ENCODE measurements around the gene PCDHA10. TPM values are rescaled to one million over a fixed set of nuclear protein-coding genes. Genes with fewer than 3 reads are reported as not detected.

Gene PCDHA10
- total RNA-seq, 1 experiment from 2014 or later: 0.05 TPM

DNA sequence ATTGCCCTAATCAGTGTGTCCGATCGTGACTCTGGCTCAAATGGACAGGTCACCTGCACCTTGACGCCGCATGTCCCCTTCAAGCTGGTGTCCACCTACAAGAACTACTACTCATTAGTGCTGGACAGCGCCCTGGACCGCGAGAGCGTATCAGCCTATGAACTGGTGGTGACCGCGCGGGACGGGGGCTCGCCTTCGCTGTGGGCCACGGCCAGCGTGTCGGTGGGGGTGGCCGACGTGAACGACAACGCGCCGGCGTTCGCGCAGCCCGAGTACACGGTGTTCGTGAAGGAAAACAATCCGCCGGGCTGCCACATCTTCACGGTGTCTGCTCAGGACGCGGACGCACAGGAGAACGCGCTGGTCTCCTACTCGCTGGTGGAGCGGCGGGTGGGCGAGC is 27.7 kb downstream of the PCDHA10 start:
- no peak for DNase-seq (ENCODE audit: extremely low read depth, low read depth)

DNA sequence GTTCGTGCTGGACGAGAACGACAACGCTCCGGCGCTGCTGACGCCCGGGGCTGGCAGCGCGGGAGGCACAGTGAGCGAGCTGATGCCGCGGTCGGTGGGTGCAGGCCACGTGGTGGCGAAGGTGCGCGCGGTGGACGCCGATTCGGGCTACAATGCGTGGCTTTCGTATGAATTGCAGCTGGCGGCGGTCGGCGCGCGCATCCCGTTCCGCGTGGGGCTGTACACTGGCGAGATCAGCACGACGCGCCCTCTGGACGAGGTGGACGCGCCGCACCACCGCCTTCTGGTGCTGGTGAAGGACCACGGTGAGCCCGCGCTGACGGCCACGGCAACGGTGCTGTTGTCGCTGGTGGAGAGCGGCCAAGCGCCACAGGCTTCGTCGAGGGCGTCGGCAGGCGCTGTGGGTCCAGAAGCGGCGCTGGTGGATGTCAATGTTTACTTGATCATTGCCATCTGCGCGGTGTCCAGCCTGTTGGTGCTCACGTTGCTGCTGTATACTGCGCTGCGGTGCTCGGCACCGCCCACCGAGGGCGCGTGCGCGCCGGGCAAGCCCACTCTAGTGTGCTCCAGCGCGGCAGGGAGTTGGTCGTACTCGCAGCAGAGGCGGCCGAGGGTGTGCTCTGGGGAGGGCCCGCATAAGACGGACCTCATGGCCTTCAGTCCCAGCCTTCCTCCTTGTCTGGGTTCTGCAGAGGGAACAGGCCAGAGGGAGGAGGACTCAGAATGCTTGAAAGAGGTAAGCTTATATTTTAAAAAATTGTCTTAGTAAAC is 28.4 kb downstream of the PCDHA10 start:
- DNase-seq (ENCODE audit: extremely low read depth, low read depth): no peak

DNA sequence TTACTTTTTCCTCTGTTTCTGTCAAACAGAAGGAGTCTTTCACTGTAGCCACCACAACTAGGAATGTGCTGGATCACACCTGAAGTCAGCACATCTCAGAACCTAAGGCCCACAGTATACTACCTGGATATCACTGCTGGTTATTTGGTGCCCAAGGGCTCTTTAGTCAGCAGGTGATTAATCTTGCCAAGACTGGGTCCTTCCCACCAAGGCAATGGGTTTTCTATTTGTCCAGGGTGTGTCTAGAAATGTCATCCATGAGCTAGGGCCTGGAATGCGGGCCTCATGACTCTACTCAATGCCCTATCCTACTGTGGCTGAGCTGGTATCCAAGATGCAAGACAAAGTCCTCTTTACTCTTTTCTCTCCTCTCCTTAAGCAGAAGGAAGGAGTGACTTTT is 60.6 kb downstream of the PCDHA10 start:
- DNase-seq (ENCODE audit: extremely low read depth, low read depth): no peak

Other genes with a start within 250 kb of the PCDHA10 start
- 2.6 and 2.7 TPM in 2 replicates for gene CD14, start 222.7 kb upstream of the PCDHA10 start, total RNA-seq (2014; rRNA removed; shearing (Covaris generic))
- gene TMCO6, start 216.4 kb upstream of the PCDHA10 start, total RNA-seq (2014; rRNA removed; shearing (Covaris generic)): 9.5 and 13.8 TPM in 2 replicates
- 64.3 and 78.9 TPM in 2 replicates for gene NDUFA2, start 208.3 kb upstream of the PCDHA10 start, total RNA-seq (2014; rRNA removed; shearing (Covaris generic))
- gene IK, start 208.1 kb upstream of the PCDHA10 start, total RNA-seq (2014; rRNA removed; shearing (Covaris generic)): 114 and 121 TPM in 2 replicates
- gene WDR55, start 191.0 kb upstream of the PCDHA10 start, total RNA-seq (2014; rRNA removed; shearing (Covaris generic)): 22.9 and 25.1 TPM in 2 replicates
- gene DND1, start 182.3 kb upstream of the PCDHA10 start, total RNA-seq (2014; rRNA removed; shearing (Covaris generic)): 0.75 and 0.77 TPM in 2 replicates
- gene HARS1, start 164.5 kb upstream of the PCDHA10 start, total RNA-seq (2014; rRNA removed; shearing (Covaris generic)): 80.8 and 85.3 TPM in 2 replicates
- gene HARS2, start 164.4 kb upstream of the PCDHA10 start, total RNA-seq (2014; rRNA removed; shearing (Covaris generic)): 34.8 and 39.1 TPM in 2 replicates
- gene ZMAT2, start 155.4 kb upstream of the PCDHA10 start, total RNA-seq (2014; rRNA removed; shearing (Covaris generic)): 60.1 and 62.5 TPM in 2 replicates
- gene PCDHA1, start 69.8 kb upstream of the PCDHA10 start, total RNA-seq (2014; rRNA removed; shearing (Covaris generic)): 0.07 and 0.12 TPM in 2 replicates
- not detected in 2 replicates for gene PCDHA2, start 61.0 kb upstream of the PCDHA10 start, total RNA-seq (2014; rRNA removed; shearing (Covaris generic))
- gene PCDHA3, start 54.8 kb upstream of the PCDHA10 start, total RNA-seq (2014; rRNA removed; shearing (Covaris generic)): not detected in 2 replicates
- 0.09 TPM in 1 of 2 replicates, not detected in the other for gene PCDHA4, start 48.8 kb upstream of the PCDHA10 start, total RNA-seq (2014; rRNA removed; shearing (Covaris generic))
- gene PCDHA5, start 34.3 kb upstream of the PCDHA10 start, total RNA-seq (2014; rRNA removed; shearing (Covaris generic)): not detected in 2 replicates
- gene PCDHA6, start 27.9 kb upstream of the PCDHA10 start, total RNA-seq (2014; rRNA removed; shearing (Covaris generic)): not detected in 2 replicates
- gene PCDHA7, start 21.6 kb upstream of the PCDHA10 start, total RNA-seq (2014; rRNA removed; shearing (Covaris generic)): 0.15 TPM in 1 of 2 replicates, not detected in the other
- gene PCDHA8, start 14.7 kb upstream of the PCDHA10 start, total RNA-seq (2014; rRNA removed; shearing (Covaris generic)): 0.05 TPM in 1 of 2 replicates, not detected in the other
- 0.02 TPM in 1 of 2 replicates, not detected in the other for gene PCDHA9, start 7.5 kb upstream of the PCDHA10 start, total RNA-seq (2014; rRNA removed; shearing (Covaris generic))
- not detected in 2 replicates for gene PCDHA11, start 13.1 kb downstream of the PCDHA10 start, total RNA-seq (2014; rRNA removed; shearing (Covaris generic))
- gene PCDHA12, start 19.4 kb downstream of the PCDHA10 start, total RNA-seq (2014; rRNA removed; shearing (Covaris generic)): 4.4 and 5.6 TPM in 2 replicates
- 1.2 and 1.3 TPM in 2 replicates for gene PCDHA13, start 26.2 kb downstream of the PCDHA10 start, total RNA-seq (2014; rRNA removed; shearing (Covaris generic))
- 0.92 and 1.1 TPM in 2 replicates for gene PCDHAC1, start 70.4 kb downstream of the PCDHA10 start, total RNA-seq (2014; rRNA removed; shearing (Covaris generic))
- gene PCDHAC2, start 110.6 kb downstream of the PCDHA10 start, total RNA-seq (2014; rRNA removed; shearing (Covaris generic)): 1.0 and 1.2 TPM in 2 replicates
- gene PCDHB1, start 195.5 kb downstream of the PCDHA10 start, total RNA-seq (2014; rRNA removed; shearing (Covaris generic)): 0.03 TPM in 1 of 2 replicates, not detected in the other
- gene PCDHB2, start 238.7 kb downstream of the PCDHA10 start, total RNA-seq (2014; rRNA removed; shearing (Covaris generic)): 0.29 and 0.52 TPM in 2 replicates
- 0.12 and 0.14 TPM in 2 replicates for gene PCDHB3, start 244.6 kb downstream of the PCDHA10 start, total RNA-seq (2014; rRNA removed; shearing (Covaris generic))